Activated CD4-positive, alpha-beta T cell treated with anti-CD3 and anti-CD28 coated beads, Interleukin-2, amount 50 U/mL, for 48 hours (primary cell): ENCODE data around the gene RAB11FIP5.
A peak's percentile ranks its signal among the peaks of the same experiment; 100 is the strongest.
"Not testable (repeated sequence)": the region's sequence is repeated elsewhere in the genome, so short reads cannot be mapped to it uniquely, and the experiment has no call there.

Source experiments
- DNase-seq, 2 experiments: peaks; one replicate each; pipeline ENCODE4 v3.0.0-alpha.2; 2020

Gene RAB11FIP5, protein sequence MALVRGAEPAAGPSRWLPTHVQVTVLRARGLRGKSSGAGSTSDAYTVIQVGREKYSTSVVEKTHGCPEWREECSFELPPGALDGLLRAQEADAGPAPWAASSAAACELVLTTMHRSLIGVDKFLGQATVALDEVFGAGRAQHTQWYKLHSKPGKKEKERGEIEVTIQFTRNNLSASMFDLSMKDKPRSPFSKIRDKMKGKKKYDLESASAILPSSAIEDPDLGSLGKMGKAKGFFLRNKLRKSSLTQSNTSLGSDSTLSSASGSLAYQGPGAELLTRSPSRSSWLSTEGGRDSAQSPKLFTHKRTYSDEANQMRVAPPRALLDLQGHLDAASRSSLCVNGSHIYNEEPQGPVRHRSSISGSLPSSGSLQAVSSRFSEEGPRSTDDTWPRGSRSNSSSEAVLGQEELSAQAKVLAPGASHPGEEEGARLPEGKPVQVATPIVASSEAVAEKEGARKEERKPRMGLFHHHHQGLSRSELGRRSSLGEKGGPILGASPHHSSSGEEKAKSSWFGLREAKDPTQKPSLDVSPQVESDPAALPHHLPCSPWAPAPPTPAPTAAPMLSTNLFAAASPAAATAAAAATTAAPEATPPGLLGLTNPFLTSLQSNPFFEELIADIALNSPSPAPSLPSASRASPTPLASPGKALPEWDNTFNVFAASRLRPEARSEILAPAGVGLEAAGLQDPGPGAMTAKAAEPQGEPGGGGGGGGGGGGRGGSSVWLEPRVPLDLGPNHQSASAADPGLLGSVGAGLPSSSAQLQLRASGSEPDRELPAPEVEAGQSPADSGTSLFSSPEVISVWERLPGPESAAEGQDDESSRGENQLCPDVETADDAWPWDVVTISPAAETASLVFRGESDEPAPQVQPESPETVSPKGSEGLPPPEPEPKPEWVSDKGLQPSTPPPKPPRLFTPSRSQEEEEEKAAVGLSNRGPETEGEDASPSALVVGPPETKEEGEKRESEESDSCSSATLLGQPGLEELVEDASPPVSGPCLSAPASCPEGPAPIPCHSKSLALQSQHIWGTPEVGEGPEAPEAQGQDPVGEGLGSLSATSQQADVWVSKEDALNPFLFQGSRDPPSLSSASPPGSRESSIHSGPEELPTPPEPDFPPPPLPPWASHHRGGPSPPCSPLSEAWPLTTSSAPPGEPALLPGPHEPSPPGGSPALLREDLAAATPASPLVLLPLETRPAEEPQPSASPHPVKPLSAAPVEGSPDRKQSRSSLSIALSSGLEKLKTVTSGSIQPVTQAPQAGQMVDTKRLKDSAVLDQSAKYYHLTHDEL (N-terminal part only)

GRCh38 chr2:73112913-73113854 is at the start of gene RAB11FIP5:
Gene RAB11FIP5, minus strand, starts transcription at chr2:73112948. Its CDS starts 171 bp downstream, at chr2:73112777.
- DNase-seq: peak; percentile 78 to 80

DNA sequence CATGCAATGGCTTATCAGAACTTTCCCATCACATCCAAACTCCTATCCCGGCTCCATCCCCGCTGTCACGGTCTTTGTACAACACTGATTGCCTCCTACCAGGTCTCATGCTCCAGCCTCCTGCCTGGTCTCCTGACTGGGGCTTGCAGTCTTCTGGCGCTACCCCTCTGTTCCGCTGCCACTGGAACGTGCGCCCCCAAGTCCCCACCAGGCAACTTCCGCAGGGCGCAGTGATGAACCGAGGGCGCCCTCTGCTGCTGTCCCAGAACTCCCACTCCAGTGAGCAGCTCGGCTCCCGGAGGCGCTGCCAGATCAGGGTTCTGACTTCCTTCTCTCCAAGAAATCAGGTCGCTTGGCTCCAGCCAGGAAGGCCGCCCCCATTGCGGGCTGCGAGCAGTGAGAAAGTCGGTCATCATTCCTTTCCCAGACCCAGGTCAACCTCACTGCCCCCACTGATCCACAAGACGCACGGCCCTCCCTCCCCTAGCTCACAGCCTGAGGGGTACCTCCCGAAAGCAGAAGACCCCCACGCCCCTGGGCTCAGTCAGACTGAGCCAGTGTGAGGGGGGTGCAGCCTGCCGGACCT is 43.9 kb upstream of the RAB11FIP5 start:
- DNase-seq: peak; percentile 40 to 55

DNA sequence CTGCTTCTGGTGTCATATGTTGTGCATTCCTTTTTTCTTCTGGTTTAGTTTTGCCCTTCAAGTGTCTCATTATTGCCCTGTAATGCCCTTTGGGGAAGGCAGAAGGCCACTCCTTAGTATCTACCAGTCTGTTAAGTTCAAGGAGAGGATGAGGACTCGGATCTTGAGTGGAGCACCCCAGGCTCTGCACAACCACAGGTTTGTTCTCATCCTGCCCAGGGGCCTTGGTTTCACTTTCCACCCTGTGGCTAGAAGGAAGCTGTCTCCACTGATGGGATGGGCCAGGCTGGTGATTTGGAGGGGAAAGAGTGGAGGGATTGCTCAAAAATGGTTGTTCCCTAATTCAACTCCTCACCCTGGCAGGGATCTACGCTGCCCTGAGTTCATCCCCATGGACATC is 30.2 kb upstream of the RAB11FIP5 start:
- no peak for DNase-seq

GRCh38 chr2:73141896-73142295 is 29.1 kb upstream of the RAB11FIP5 start:
- no peak for DNase-seq

- no peak for DNase-seq
Observed at GRCh38 chr2:73135236-73135635, 22.5 kb upstream of the RAB11FIP5 start.

GRCh38 chr2:73134471-73134870 is 21.7 kb upstream of the RAB11FIP5 start:
- no peak for DNase-seq

- no peak for DNase-seq
Observed at GRCh38 chr2:73133566-73134197, 20.9 kb upstream of the RAB11FIP5 start.

DNA sequence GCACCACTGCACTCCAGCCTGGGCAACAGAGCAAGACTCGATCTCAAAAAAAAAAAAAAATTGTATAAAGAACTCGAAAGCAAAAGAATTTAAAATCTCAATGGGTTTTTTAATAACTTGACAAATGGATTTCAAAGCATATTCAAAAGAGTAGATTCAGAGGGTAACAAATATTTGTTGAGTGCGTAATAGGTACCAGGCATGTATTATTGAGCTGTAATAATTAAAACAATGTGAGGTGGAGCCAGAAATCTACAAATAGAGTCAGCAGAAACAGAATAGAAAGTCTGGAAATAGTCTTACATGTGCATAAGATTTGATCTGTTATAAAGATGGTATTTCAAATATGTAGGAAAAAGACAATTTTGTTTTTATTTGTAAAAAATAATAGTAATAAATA is 19.1 kb upstream of the RAB11FIP5 start:
- DNase-seq: no peak

DNA sequence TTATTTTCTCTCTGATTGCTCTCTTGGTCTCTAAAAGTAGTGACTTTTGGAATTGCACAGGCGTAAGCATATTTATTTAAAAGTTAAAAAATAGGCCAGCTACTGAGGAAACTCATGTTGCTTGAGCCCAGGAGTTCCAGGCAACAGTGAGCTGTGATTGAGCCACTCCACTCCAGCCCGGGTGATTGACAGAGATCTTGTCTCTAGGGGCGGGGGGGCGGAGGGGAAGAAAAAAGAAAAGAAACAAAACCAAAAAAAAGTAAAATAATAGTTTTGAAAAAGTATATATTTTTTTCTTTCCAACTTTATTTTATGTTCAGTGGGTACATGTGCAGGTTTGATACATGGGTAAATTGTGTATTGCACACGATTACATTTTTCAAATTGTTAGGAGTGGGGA is 18.0 kb upstream of the RAB11FIP5 start:
- no peak for DNase-seq

DNA sequence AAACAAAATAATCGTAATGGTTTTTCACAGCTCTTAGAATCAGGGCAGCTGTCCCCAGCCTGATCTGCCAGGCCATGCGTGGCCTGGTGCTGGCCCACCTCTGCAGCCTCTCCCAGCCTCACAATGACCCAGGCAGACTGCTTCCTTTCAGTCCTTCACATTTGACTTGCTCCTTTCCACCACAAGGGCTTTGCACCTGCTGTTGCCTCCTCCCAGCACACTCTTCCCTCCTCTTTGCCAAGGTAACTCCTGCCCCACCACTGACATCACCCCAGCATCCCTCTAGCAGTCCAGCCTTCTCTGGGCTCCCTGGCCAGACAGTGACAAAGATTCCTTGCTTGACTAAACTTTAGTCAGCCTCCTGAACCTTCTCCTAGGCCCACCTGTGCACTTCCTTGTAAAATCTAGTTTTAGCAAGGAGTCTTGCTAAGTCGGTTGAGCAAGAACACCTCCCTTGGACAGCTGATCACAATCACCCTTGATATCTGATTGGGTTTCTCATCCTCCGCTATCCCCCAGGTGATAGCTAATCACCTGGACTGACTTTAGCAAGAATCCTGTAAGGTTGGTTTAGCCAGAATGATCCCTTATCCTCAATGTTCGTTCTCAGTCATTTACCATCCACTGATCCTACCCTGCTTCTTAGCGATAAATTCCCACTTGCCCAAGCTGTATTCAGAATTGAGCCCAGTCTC is 16.2 kb upstream of the RAB11FIP5 start:
- no peak for DNase-seq

- no peak for DNase-seq
Observed at GRCh38 chr2:73122536-73122935, 9.8 kb upstream of the RAB11FIP5 start.

- DNase-seq: not testable (repeated sequence)
Observed at GRCh38 chr2:73119611-73120239, 7.0 kb upstream of the RAB11FIP5 start.

- no peak for DNase-seq
Observed at GRCh38 chr2:73117441-73117840, 4.7 kb upstream of the RAB11FIP5 start.

DNA sequence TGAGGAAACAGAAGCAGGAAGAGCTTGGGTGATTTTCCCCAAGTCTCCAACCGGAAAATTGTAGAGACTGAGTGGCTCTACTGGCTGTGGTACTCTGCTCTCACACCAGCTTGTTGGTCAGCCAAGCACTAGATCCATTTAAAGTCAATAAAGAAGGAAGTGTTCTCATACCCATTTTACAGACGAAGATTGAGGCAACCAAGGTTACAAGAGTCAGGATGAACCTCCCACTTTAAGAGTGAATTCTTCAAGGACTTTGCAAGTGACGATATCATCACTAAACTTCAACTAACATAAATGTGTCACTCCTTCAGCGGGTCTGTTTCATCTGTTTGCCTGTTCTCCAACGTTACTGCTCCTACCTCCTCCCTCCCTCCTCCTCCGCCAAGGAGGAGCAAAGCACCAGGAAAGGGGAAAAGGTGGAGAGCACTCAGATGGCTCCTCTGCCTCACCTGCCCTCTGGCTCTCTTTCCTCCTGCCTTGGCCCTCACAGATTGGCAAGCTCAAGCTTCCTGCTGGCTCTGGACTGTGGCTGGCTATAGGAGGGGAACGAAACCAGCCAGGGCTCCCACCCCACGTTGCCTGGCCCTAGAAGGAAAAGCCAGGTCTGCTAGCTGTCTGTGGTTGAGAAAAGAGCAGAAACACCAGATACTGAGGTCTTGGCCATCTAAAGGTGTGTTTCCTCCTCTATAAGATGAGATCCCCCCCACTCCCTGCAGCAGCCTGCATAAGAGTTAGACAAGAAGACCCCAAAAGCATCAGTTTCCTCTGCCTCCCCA is 3.6 kb upstream of the RAB11FIP5 start:
- no peak for DNase-seq

- DNase-seq: no peak
Observed at GRCh38 chr2:73114273-73114867, 1.6 kb upstream of the RAB11FIP5 start.

DNA sequence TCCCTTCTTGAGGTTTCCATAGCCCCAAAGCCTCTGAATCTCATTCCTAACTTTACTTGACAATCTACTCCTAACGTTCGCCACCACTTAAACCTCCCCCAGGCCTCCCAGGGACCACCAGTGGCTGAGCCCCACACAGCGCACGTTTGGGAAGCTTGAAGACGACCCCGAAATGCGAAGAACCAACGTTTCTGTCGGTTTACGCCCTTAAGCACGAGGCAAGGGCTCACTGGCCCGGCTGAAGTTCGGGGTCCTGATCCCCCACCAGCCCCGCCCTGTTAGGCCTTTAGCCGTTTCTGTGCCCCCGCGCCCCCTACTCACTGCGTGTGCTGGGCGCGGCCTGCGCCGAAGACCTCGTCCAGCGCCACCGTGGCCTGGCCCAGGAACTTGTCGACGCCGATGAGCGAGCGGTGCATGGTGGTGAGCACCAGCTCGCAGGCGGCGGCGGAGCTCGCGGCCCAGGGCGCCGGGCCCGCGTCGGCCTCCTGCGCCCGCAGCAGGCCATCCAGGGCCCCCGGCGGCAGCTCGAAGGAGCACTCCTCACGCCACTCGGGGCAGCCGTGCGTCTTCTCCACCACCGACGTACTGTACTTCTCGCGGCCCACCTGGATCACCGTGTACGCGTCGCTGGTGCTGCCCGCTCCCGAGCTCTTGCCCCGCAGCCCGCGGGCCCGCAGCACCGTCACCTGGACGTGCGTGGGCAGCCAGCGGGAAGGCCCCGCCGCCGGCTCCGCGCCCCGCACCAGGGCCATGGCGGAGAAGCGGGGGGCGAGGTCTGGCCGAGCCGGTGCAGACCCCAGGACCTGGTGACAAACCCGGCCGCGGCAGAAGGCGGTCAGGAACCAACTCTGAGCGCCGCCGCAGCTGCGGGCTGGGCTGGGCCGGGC is 479 bp downstream of the RAB11FIP5 start:
- DNase-seq: peak; percentile 20 to 23
